Measurements from ENCODE around the gene YPEL1. TPM values are rescaled to one million over a fixed set of nuclear protein-coding genes. Genes with fewer than 3 reads are reported as not detected.

The YPEL1 gene
- total RNA-seq, 1 donor from 2014 or later, result 32.2 TPM

DNA sequence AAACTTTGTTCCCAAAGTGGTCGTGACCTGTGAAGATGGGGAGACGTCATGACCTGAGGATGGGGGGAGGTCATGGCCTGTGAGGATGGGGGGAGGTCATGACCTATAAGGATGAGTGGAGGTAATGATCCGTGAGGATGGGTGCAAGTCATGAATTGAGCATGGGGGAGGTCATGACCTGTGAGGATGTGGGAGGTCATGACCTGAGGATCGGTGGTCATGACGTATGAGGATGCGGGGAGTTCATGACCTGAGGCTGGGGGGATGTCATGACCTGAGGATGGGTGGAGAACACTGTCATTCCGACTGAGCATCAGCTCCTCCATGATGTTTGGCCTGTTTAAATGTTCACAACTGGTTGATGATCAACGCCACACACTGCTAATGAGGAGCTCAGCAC lies 25.9 kb downstream of the YPEL1 start:
- Histone ChIP-seq H3K4me3 (no peak overlapping the region), H2AFZ (replicated peaks) (no peak overlapping the region), H3K79me2 (ENCODE audit: low read depth) (no peaks in the 10 kb centered on the region), H3K36me3 (no peaks in the 10 kb centered on the region), H3K9ac (no peak overlapping the region), H3K4me2 (no peak overlapping the region), H3F3A (ENCODE audit: low read depth) (peaks cover 4% of the 10 kb centered on the region), H4K20me1 (ENCODE audit: low read depth) (peaks cover 30% of the 10 kb centered on the region), H3K27me3 (no peaks in the 10 kb centered on the region), H3K4me1 (no peaks in the 10 kb centered on the region), H3K9me3 (ENCODE audit: low read depth) (no peaks in the 10 kb centered on the region), H3K27ac (no peak overlapping the region)
- no peak overlapping the region for H3K27ac Mint-ChIP-seq
- DNase-seq (ENCODE audit: low spot score), result no peak
- H3K4me3 Mint-ChIP-seq, result no peak overlapping the region
- H3K4me1 Mint-ChIP-seq, result peaks cover 10% of the 10 kb centered on the region
- peaks cover 4% of the 10 kb centered on the region for H3K27me3 Mint-ChIP-seq (ENCODE audit: insufficient read depth, low read depth)
- peaks cover 20% of the 10 kb centered on the region for H3K36me3 Mint-ChIP-seq
- H3K9me3 Mint-ChIP-seq, result no peaks in the 10 kb centered on the region
- TF ChIP-seq EZH2 (IDR thresholded peaks at IDR 0.05), result no peak
- no peak for TF ChIP-seq EZH2phosphoT487 (IDR thresholded peaks at IDR 0.05)
- TF ChIP-seq, protein P1, sequence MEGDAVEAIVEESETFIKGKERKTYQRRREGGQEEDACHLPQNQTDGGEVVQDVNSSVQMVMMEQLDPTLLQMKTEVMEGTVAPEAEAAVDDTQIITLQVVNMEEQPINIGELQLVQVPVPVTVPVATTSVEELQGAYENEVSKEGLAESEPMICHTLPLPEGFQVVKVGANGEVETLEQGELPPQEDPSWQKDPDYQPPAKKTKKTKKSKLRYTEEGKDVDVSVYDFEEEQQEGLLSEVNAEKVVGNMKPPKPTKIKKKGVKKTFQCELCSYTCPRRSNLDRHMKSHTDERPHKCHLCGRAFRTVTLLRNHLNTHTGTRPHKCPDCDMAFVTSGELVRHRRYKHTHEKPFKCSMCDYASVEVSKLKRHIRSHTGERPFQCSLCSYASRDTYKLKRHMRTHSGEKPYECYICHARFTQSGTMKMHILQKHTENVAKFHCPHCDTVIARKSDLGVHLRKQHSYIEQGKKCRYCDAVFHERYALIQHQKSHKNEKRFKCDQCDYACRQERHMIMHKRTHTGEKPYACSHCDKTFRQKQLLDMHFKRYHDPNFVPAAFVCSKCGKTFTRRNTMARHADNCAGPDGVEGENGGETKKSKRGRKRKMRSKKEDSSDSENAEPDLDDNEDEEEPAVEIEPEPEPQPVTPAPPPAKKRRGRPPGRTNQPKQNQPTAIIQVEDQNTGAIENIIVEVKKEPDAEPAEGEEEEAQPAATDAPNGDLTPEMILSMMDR (IDR thresholded peaks at IDR 0.05), result no peak

DNA sequence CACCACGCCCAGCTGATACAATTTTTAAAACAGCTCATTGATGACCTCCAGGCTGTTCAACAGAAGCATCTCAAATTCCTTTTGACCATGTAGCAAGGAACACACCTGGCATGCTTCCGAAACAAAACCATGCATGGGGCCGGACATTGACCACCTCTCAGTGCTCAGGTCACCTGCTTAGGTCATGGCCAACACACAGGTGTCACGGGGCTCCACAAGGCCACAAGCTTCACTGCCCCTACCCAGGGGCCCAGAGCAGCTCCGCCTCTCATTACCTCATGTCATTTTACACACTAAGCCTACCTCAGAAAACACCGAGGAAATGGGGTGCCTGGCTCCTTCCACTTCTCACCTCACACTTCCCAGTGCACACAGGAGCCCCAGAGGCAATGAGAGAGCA lies 26.6 kb downstream of the YPEL1 start:
- Histone ChIP-seq H3K27ac (no peak overlapping the region), H2AFZ (replicated peaks) (no peak overlapping the region), H3K9ac (no peak overlapping the region), H3K27me3 (no peaks in the 10 kb centered on the region), H3K9me3 (ENCODE audit: low read depth) (no peaks in the 10 kb centered on the region), H3F3A (ENCODE audit: low read depth) (peaks cover 4% of the 10 kb centered on the region), H3K4me1 (no peaks in the 10 kb centered on the region), H4K20me1 (ENCODE audit: low read depth) (peaks cover 24% of the 10 kb centered on the region), H3K36me3 (no peaks in the 10 kb centered on the region), H3K79me2 (ENCODE audit: low read depth) (no peaks in the 10 kb centered on the region), H3K4me3 (no peak overlapping the region), H3K4me2 (no peak overlapping the region)
- Mint-ChIP-seq H3K9me3 (no peaks in the 10 kb centered on the region), H3K4me1 (peaks cover 10% of the 10 kb centered on the region), H3K36me3 (peaks cover 22% of the 10 kb centered on the region), H3K27me3 (ENCODE audit: insufficient read depth, low read depth) (peaks cover 7% of the 10 kb centered on the region), H3K27ac (no peak overlapping the region), H3K4me3 (no peak overlapping the region)
- TF ChIP-seq EZH2 (IDR thresholded peaks at IDR 0.05) (no peak), EZH2phosphoT487 (IDR thresholded peaks at IDR 0.05) (no peak)
- TF ChIP-seq, protein P1 (IDR thresholded peaks at IDR 0.05), result no peak
- no peak for DNase-seq (ENCODE audit: low spot score)

DNA sequence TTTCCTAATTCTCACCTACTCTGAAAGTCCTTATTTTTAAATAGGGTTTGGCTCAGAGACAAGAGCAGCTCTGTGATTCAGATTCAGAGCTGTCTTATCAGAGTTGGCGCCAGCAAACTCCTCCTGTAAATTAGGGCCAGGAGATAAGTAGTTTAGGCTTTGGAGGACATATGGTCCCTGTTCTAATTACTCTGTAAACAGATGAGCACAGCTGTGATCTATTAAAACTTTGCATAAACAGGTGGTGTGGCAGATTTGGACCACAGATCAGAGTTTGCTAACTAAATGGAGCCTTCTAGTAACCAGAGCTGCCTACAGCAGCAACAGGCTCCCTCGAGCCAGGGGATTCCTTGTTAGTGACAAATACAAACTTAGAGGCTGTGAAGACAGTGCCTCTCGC lies 27.9 kb downstream of the YPEL1 start:
- H3K4me3 Mint-ChIP-seq, result no peak overlapping the region
- peaks cover 19% of the 10 kb centered on the region for H3K36me3 Mint-ChIP-seq
- no peak overlapping the region for H3K27ac ChIP-seq
- H3K27ac Mint-ChIP-seq, result no peak overlapping the region
- H3K79me2 ChIP-seq (ENCODE audit: low read depth), result no peaks in the 10 kb centered on the region
- H3K4me2 ChIP-seq, result no peak overlapping the region
- peaks cover 7% of the 10 kb centered on the region for H3K27me3 Mint-ChIP-seq (ENCODE audit: insufficient read depth, low read depth)
- no peaks in the 10 kb centered on the region for H3K4me1 Mint-ChIP-seq
- TF ChIP-seq EZH2 (IDR thresholded peaks at IDR 0.05), result no peak
- no peak for TF ChIP-seq EZH2phosphoT487 (IDR thresholded peaks at IDR 0.05)
- TF ChIP-seq, protein P1 (IDR thresholded peaks at IDR 0.05), result no peak
- H4K20me1 ChIP-seq (ENCODE audit: low read depth), result peaks cover 13% of the 10 kb centered on the region
- no peak overlapping the region for H2AFZ ChIP-seq (replicated peaks)
- no peaks in the 10 kb centered on the region for H3F3A ChIP-seq (ENCODE audit: low read depth)
- no peaks in the 10 kb centered on the region for H3K36me3 ChIP-seq
- H3K4me1 ChIP-seq, result no peaks in the 10 kb centered on the region
- H3K9me3 Mint-ChIP-seq, result no peaks in the 10 kb centered on the region
- DNase-seq (ENCODE audit: low spot score), result no peak
- H3K4me3 ChIP-seq, result no peak overlapping the region
- no peaks in the 10 kb centered on the region for H3K9me3 ChIP-seq (ENCODE audit: low read depth)
- H3K27me3 ChIP-seq, result no peaks in the 10 kb centered on the region
- H3K9ac ChIP-seq, result no peak overlapping the region

Measured in neural progenitor cell (in vitro differentiated cells).